GM23248 (cell line): ENCODE results near the gene ZNF75A. TPM values are rescaled to one million over a fixed set of nuclear protein-coding genes. Genes with fewer than 3 reads are reported as not detected.
"Not testable (repeated sequence)": the region's sequence is repeated elsewhere in the genome, so short reads cannot be mapped to it uniquely, and the experiment has no call there.

Source experiments
- DNase-seq: peaks from one replicate; pipeline ENCODE4 v3.0.0-alpha.2; 2015
- H2AFZ ChIP-seq: fragments of 200-600 bp; sonication (generic); 2 replicates; pipeline ENCODE4 v1.6.1; 2016; ENCODE audit warnings: antibody characterized with exemption
- H3F3A ChIP-seq: fragments of 200-600 bp; sonication (generic); 2 replicates; pipeline ENCODE4 v1.6.1; 2016; ENCODE audit warnings: mild to moderate bottlenecking, antibody characterized with exemption, mixed run types; ENCODE audit not compliant: insufficient read depth
- H3K27ac ChIP-seq: fragments of 200-600 bp; sonication (generic); 2 replicates; pipeline ENCODE4 v1.5.1; 2016; ENCODE audit warnings: mild to moderate bottlenecking
- H3K27me3 ChIP-seq: fragments of 200-600 bp; sonication (generic); replicated peaks from 2 replicates; pipeline ENCODE4 v1.6.1; 2016; ENCODE audit warnings: mild to moderate bottlenecking; ENCODE audit not compliant: insufficient read depth
- H3K36me3 ChIP-seq: fragments of 200-600 bp; sonication (generic); 2 replicates; pipeline ENCODE4 v1.6.1; 2016; ENCODE audit warnings: low read depth, mild to moderate bottlenecking
- H3K4me1 ChIP-seq: fragments of 200-600 bp; sonication (generic); 2 replicates; pipeline ENCODE4 v1.6.1; 2016; ENCODE audit warnings: mild to moderate bottlenecking; ENCODE audit not compliant: insufficient read depth
- H3K4me2 ChIP-seq: fragments of 200-600 bp; sonication (generic); one replicate; pipeline ENCODE4 v1.6.1; 2016; ENCODE audit warnings: mild to moderate bottlenecking; ENCODE audit not compliant: unreplicated experiment
- H3K4me3 ChIP-seq: fragments of 200-600 bp; sonication (generic); 2 replicates; pipeline ENCODE4 v1.5.1; 2016; ENCODE audit warnings: mild to moderate bottlenecking
- H3K79me2 ChIP-seq: fragments of 200-600 bp; sonication (generic); 2 replicates; pipeline ENCODE4 v1.6.1; 2016; ENCODE audit warnings: mild to moderate bottlenecking; ENCODE audit not compliant: insufficient read depth
- H3K9ac ChIP-seq: fragments of 200-600 bp; sonication (generic); 2 replicates; pipeline ENCODE4 v1.6.1; 2016; ENCODE audit warnings: mild to moderate bottlenecking
- H3K9me2 ChIP-seq: fragments of 200-600 bp; sonication (generic); 2 replicates; pipeline ENCODE4 v1.6.1; 2016; ENCODE audit warnings: mixed run types, mild to moderate bottlenecking, moderate library complexity; ENCODE audit not compliant: insufficient read depth
- H3K9me3 ChIP-seq: fragments of 200-600 bp; sonication (generic); one replicate; pipeline ENCODE4 v1.6.1; 2017; ENCODE audit warnings: low read depth
- H4K20me1 ChIP-seq: fragments of 200-600 bp; sonication (generic); 2 replicates; pipeline ENCODE4 v1.6.0; 2016; ENCODE audit not compliant: insufficient read depth
- EZH2 ChIP-seq: fragments of 200-600 bp; sonication (generic); IDR thresholded peaks from 2 replicates; pipeline ENCODE4 v1.6.1; 2018; ENCODE audit warnings: antibody characterized with exemption, mild to moderate bottlenecking; ENCODE audit not compliant: insufficient read depth, poor library complexity, severe bottlenecking
- EZH2phosphoT487 ChIP-seq: fragments of 200-600 bp; sonication (generic); IDR thresholded peaks from 2 replicates; pipeline ENCODE4 v1.6.1; 2018; ENCODE audit warnings: antibody characterized with exemption, moderate library complexity, mild to moderate bottlenecking, low read depth; ENCODE audit not compliant: insufficient read depth
- whole genome bisulfite sequencing, 2 experiments: methylation state at CpG; one replicate each; pipeline ENCODE4 v1.1.6; 2015 to 2017; ENCODE audit warnings: low lambda C conversion rate in 2 of 2, low coverage in 1 of 2; ENCODE audit errors: missing lambda C conversion rate in 2 of 2; 5-methylcytosine and 5-hydroxymethylcytosine counted together
- in situ Hi-C: fragments of 300-500 bp; cut with MboI; formaldehyde crosslinking; loops from 2 replicates; pipeline ENCODE4 v1.15.0; 2020
- polyA plus RNA-seq: library from polyadenylated mRNA; unstranded; fragments of >200 nt; fragmentation: Nextera tagmentation; extraction: Ambion mirVana; gene quantifications from 2 replicates; pipeline ENCODE4 v1.2.1, GENCODE V29; 2016
- total RNA-seq: library from RNA; depleted of rRNA; stranded (reverse); fragments of >200 nt; shearing (Covaris generic); gene quantifications from 2 replicates; pipeline ENCODE4 v1.2.3, GENCODE V29; 2014

The ZNF75A gene
- total and polyA plus RNA-seq, 2 experiments from 2014 or later, result 16.7 to 17.2 TPM

GRCh38 chr16:3262517-3262916 lies 42.8 kb upstream of the ZNF75A start:
- H3K9ac ChIP-seq, result no peak overlapping the region
- H2AFZ ChIP-seq, result no peak overlapping the region
- H3K9me3 ChIP-seq, result no peaks in the 10 kb centered on the region
- no peak overlapping the region for H3K27ac ChIP-seq
- in situ Hi-C loops, result no loop called here
- H3K4me1 ChIP-seq, result peaks cover 22% of the 10 kb centered on the region; the same call in 1 of the 2 replicates
- H4K20me1 ChIP-seq, result no peaks in the 10 kb centered on the region
- no peaks in the 10 kb centered on the region for H3K9me2 ChIP-seq
- peaks cover 20% of the 10 kb centered on the region for H3K79me2 ChIP-seq
- no peak for DNase-seq
- TF ChIP-seq EZH2phosphoT487, result no peak
- TF ChIP-seq EZH2, result no peak
- no peaks in the 10 kb centered on the region for H3K27me3 ChIP-seq
- no peaks in the 10 kb centered on the region for H3K36me3 ChIP-seq
- WGBS, 2 experiments, result 98% methylated on average over 4 of the region's 4 CpGs
- H3F3A ChIP-seq, result peaks cover 18% of the 10 kb centered on the region
- no peak overlapping the region for H3K4me3 ChIP-seq
- no peak overlapping the region for H3K4me2 ChIP-seq

DNA sequence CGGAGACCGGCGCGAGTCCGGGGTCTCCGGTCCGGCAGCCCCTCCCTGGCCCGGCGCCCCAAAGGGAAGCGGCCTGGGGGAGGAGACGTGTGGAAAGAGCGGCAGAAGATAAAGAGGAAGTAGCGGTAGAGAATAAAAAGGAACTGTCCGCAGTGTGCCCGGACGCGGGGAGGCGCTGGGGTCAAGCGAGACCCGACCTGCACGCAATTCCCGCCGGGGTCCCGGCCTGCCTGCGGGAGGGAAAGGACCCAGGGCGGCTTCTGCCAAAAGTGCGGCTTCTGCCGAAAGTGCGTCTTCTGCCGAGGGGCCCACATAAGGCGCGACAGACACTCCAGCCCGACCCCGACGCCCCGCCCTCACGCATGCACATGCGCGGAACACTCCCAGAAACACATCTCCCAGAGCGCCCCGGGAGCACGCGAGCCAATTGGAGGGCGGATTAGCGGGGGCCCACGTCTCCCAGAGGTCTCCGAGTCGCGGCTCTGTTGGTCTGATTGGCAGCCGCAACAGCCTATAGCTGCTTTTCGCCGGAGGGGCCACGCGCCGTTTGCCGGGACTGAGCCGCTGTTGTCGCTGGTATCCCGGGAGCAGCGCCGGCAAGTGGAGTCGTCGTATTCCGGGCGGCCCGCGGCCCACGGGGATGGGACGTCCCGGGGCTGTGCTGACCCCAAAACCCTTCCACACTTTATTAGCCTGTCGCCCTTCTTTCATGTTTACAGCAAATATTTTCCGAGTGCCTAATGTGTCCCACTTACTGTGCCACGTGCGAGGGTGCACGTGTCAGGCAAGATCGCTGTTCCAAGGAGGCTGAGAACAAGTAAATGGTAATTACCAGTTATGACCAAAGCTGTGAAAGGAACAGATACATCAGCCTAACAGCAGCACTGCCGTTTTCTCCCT lies 40.9 kb upstream of the ZNF75A start:
- Histone ChIP-seq H4K20me1 (no peaks in the 10 kb centered on the region), H3K36me3 (no peaks in the 10 kb centered on the region), H3K4me3 (peak overlapping the region; percentile 85), H3K79me2 (peaks cover 27% of the 10 kb centered on the region), H3K27me3 (no peaks in the 10 kb centered on the region), H3K9me3 (no peaks in the 10 kb centered on the region), H3K4me2 (peak overlapping the region; percentile 71), H3K4me1 (peaks cover 15% of the 10 kb centered on the region; the same call in 1 of the 2 replicates), H3K9me2 (no peaks in the 10 kb centered on the region), H3F3A (peaks cover 17% of the 10 kb centered on the region), H3K27ac (peak overlapping the region; percentile 98), H2AFZ (peak overlapping the region; percentile 77), H3K9ac (peak overlapping the region; percentile 97)
- no peak for TF ChIP-seq EZH2phosphoT487
- TF ChIP-seq EZH2, result no peak
- DNase-seq, result peak; percentile 99
- 1 to 2% methylated on average over 68 to 75 of the region's 77 CpGs for WGBS, 2 experiments
- in situ Hi-C loops, result no loop called here

DNA sequence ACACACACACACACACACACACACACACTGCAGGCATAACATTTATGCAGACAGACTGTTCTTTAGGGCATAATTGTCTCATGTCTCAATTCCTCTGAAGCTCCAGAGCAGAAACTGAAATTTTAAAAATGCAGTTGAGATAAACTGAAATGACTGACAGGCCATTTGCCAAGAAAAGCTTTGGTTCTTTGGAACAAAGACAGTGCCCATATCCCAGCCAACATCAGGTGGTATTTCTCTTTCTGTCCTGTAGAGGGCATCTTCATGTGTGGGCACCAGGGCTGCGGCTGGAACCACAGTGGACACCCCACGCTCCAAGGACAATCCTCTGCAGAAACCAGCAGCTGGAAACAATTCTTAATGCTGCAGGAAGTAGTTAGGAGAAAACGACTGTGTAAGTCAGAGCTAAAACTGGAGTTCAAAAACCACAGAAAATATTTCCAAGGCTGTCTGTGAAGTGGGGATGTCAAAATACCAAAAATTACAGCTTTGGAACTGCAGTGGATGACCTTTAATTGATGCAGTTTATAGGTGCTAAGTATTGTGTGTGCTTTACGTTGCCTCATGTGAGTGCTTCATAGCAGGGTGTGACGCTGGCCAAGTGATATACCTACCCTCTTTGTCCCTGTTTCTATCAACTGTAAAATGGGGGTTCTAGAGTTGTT lies 38.3 kb upstream of the ZNF75A start:
- Histone ChIP-seq H3K27me3 (no peaks in the 10 kb centered on the region), H3K9me3 (no peaks in the 10 kb centered on the region), H3K9ac (no peak overlapping the region), H4K20me1 (no peaks in the 10 kb centered on the region), H3K36me3 (no peaks in the 10 kb centered on the region), H3K27ac (peak overlapping the region; percentile 42), H3K9me2 (no peaks in the 10 kb centered on the region), H3F3A (peaks cover 14% of the 10 kb centered on the region), H3K4me1 (peaks cover 15% of the 10 kb centered on the region; the same call in 1 of the 2 replicates), H3K4me2 (peak overlapping the region; percentile 37), H3K79me2 (peaks cover 27% of the 10 kb centered on the region), H3K4me3 (peak overlapping the region; percentile 16; the same call in 1 of the 2 replicates), H2AFZ (0 out of 2 replicates have a peak overlapping the region, but pooled peaks have one; percentile 13)
- TF ChIP-seq EZH2, result no peak
- no peak for TF ChIP-seq EZH2phosphoT487
- 26% methylated on average over 5 of the region's 5 CpGs for WGBS, 2 experiments
- peak; percentile 86 for DNase-seq
- in situ Hi-C loops, result no loop called here

DNA sequence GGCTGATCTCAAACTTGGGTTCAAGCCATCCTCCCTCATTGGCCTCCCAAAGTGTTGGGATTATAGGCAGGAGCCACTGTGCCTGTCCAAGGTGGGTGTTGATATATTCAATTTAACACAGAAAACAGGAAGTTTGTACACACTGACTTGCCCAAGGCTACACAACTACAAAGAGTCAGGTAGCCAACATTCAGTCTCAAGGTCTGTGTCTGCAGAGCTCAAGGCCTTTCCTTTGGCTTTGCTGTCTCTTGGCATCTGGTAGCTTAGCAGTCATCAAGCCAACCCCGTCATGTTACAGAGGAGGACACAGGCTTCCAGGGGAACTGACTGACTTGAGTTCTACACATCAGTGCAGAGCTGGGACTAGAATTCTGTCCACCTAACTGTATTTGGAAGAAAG lies 37.0 kb upstream of the ZNF75A start:
- no peaks in the 10 kb centered on the region for H3K9me3 ChIP-seq
- peaks cover 15% of the 10 kb centered on the region; the same call in 1 of the 2 replicates for H3K4me1 ChIP-seq
- no peak for DNase-seq
- H3K27ac ChIP-seq, result no peak overlapping the region
- no peak overlapping the region for H2AFZ ChIP-seq
- TF ChIP-seq EZH2phosphoT487, result no peak
- no peak for TF ChIP-seq EZH2
- no peaks in the 10 kb centered on the region for H3K36me3 ChIP-seq
- H3K4me2 ChIP-seq, result no peak overlapping the region
- H3F3A ChIP-seq, result peaks cover 8% of the 10 kb centered on the region
- in situ Hi-C loops, result no loop called here
- 94 to 100% methylated on average over 1 of the region's 1 CpG for WGBS, 2 experiments
- H3K9ac ChIP-seq, result no peak overlapping the region
- no peaks in the 10 kb centered on the region for H4K20me1 ChIP-seq
- no peaks in the 10 kb centered on the region for H3K27me3 ChIP-seq
- no peaks in the 10 kb centered on the region for H3K9me2 ChIP-seq
- H3K79me2 ChIP-seq, result peaks cover 27% of the 10 kb centered on the region
- H3K4me3 ChIP-seq, result no peak overlapping the region

DNA sequence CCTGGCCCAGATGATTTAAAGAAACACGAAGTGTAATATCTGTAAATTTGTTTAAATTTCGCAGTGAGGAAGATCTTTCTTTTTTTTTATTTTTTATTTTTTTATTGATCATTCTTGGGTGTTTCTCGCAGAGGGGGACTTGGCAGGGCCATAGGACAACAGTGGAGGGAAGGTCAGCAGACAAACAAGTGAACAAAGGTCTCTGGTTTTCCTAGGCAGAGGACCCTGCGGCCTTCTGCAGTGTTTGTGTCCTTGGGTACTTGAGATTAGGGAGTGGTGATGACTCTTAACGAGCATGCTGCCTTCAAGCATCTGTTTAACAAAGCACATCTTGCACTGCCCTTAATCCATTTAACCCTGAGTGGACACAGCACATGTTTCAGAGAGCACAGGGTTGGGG lies 34.6 kb upstream of the ZNF75A start:
- peaks cover 19% of the 10 kb centered on the region for H3K79me2 ChIP-seq
- H3K9ac ChIP-seq, DNase-seq, H3F3A ChIP-seq, H3K27me3 ChIP-seq, H3K36me3 ChIP-seq, H3K4me2 ChIP-seq, H3K9me3 ChIP-seq, H3K9me2 ChIP-seq, H4K20me1 ChIP-seq, H3K27ac ChIP-seq, H3K4me3 ChIP-seq, in situ Hi-C loops, H2AFZ ChIP-seq: not testable (repeated sequence)
- WGBS, 2 experiments, result 91 to 93% methylated on average over 4 to 5 of the region's 5 CpGs
- peaks cover 11% of the 10 kb centered on the region; the same call in 1 of the 2 replicates for H3K4me1 ChIP-seq

DNA sequence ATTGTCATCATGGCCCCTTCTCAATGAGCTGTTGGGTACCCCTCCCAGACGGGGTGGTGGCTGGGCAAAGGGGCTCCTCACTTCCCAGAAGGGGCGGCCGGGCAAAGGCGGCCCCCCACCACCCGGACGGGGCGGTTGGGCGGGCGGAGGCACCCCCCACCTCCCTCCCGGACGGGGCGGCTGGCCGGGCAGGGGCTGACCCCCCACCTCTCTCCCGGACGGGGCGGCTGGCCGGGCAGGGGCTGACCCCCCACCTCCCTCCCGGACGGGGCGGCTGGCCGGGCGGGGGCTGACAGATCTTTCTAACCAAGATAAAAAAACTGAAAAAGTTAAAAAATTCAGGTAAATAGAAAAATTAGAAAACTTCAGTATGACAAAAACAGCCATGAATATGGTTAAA lies 34.0 kb upstream of the ZNF75A start:
- peaks cover 13% of the 10 kb centered on the region for H3K79me2 ChIP-seq
- 91% methylated on average over 22 of the region's 22 CpGs; no CpG with 5 or more reads in 1 of the 2 experiments for WGBS, 2 experiments
- H3K27ac ChIP-seq, H3K4me3 ChIP-seq, H3K27me3 ChIP-seq, in situ Hi-C loops, H3K36me3 ChIP-seq, H3K9me2 ChIP-seq, H3K9me3 ChIP-seq, H3F3A ChIP-seq, H4K20me1 ChIP-seq, H3K4me2 ChIP-seq, DNase-seq, H2AFZ ChIP-seq, H3K9ac ChIP-seq: not testable (repeated sequence)
- peaks cover 10% of the 10 kb centered on the region; the same call in 1 of the 2 replicates for H3K4me1 ChIP-seq
